ENCODE data around the gene TLR4. TPM values are rescaled to one million over a fixed set of nuclear protein-coding genes. Genes with fewer than 3 reads are reported as not detected.
A peak's percentile ranks its signal among the peaks of the same experiment; 100 is the strongest.

Gene TLR4
- total RNA-seq, 1 donor from 2014 or later, result not detected

GRCh38 chr9:117696154-117696553, 8.0 kb upstream of the TLR4 start:
- H3K27me3 Mint-ChIP-seq, result no peaks in the 10 kb centered on the region
- H3K36me3 Mint-ChIP-seq (ENCODE audit: low read depth), result no peaks in the 10 kb centered on the region
- no peaks in the 10 kb centered on the region for H3K4me1 Mint-ChIP-seq
- H3K9me3 Mint-ChIP-seq, result no peaks in the 10 kb centered on the region
- intact Hi-C loops (cut with micrococcal nuclease), result no loop called here
- H3K4me3 Mint-ChIP-seq, result no peak overlapping the region
- DNase-seq, result no peak
- no peak overlapping the region for H3K27ac Mint-ChIP-seq

GRCh38 chr9:117697046-117697445, 7.2 kb upstream of the TLR4 start:
- Mint-ChIP-seq H3K4me1 (no peaks in the 10 kb centered on the region), H3K27ac (no peak overlapping the region), H3K4me3 (no peak overlapping the region), H3K27me3 (no peaks in the 10 kb centered on the region), H3K36me3 (ENCODE audit: low read depth) (no peaks in the 10 kb centered on the region), H3K9me3 (no peaks in the 10 kb centered on the region)
- DNase-seq, result no peak
- intact Hi-C loops (cut with micrococcal nuclease), result no loop called here

GRCh38 chr9:117703537-117703936, 666 bp upstream of the TLR4 start:
- Mint-ChIP-seq H3K27me3 (peaks cover 4% of the 10 kb centered on the region), H3K36me3 (ENCODE audit: low read depth) (no peaks in the 10 kb centered on the region), H3K4me1 (no peaks in the 10 kb centered on the region), H3K4me3 (no peak overlapping the region), H3K9me3 (no peaks in the 10 kb centered on the region), H3K27ac (no peak overlapping the region)
- intact Hi-C loops (cut with micrococcal nuclease), result no loop called here
- DNase-seq, result no peak

DNA sequence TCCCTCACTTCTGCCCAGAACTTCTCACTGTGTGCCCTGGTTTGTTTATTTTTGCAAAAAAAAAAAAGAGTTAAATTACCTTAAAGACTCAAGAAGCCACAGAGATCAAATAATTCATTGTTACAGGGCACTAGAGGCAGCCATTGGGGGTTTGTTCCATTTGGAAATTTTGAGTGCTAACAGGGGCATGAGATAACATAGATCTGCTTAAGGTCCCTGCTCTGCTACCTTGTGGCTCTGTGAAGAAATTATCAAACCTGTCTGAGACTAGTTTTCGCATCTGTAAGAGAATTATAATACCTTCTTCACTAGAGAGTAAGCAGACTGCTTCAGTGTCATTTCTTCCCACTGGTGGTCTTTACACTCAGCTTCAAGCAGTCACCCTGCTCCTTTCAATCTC, 394 bp downstream of the TLR4 start:
- H3K4me1 Mint-ChIP-seq, result no peaks in the 10 kb centered on the region
- intact Hi-C loops (cut with micrococcal nuclease), result no loop called here
- DNase-seq, result no peak
- H3K27ac Mint-ChIP-seq, result no peak overlapping the region
- no peak overlapping the region for H3K4me3 Mint-ChIP-seq
- no peaks in the 10 kb centered on the region for H3K36me3 Mint-ChIP-seq (ENCODE audit: low read depth)
- no peaks in the 10 kb centered on the region for H3K9me3 Mint-ChIP-seq
- H3K27me3 Mint-ChIP-seq, result peaks cover 4% of the 10 kb centered on the region

DNA sequence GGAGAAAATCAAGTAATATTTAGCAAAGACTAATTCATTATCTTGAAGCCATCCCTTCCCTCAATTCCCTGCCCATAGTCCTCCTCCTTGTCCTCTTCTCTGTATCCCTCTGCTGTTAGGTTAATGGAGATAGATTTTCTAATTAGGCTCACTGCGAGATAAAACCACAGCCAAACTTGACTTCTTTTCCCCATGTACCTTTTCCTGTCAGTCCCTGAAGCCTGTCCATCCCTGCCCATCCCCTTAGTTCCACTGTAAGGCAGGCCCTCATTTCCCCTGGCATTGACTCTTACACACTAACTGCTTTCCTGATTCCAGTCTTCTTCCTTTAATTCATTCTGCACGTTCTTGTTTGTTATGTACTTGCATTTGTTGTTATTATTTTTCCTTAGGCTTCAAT, 1.2 kb downstream of the TLR4 start:
- Mint-ChIP-seq H3K36me3 (ENCODE audit: low read depth) (no peaks in the 10 kb centered on the region), H3K27me3 (peaks cover 4% of the 10 kb centered on the region), H3K27ac (no peak overlapping the region), H3K4me1 (no peaks in the 10 kb centered on the region), H3K4me3 (no peak overlapping the region), H3K9me3 (no peaks in the 10 kb centered on the region)
- DNase-seq, result no peak
- intact Hi-C loops (cut with micrococcal nuclease), result no loop called here

- Mint-ChIP-seq H3K27ac (no peak overlapping the region), H3K9me3 (no peaks in the 10 kb centered on the region), H3K36me3 (ENCODE audit: low read depth) (no peaks in the 10 kb centered on the region), H3K4me3 (no peak overlapping the region), H3K27me3 (peaks cover 6% of the 10 kb centered on the region), H3K4me1 (no peaks in the 10 kb centered on the region)
- intact Hi-C loops (cut with micrococcal nuclease), result no loop called here
- DNase-seq, result no peak
Measured at GRCh38 chr9:117706421-117707116, 2.4 kb downstream of the TLR4 start.

DNA sequence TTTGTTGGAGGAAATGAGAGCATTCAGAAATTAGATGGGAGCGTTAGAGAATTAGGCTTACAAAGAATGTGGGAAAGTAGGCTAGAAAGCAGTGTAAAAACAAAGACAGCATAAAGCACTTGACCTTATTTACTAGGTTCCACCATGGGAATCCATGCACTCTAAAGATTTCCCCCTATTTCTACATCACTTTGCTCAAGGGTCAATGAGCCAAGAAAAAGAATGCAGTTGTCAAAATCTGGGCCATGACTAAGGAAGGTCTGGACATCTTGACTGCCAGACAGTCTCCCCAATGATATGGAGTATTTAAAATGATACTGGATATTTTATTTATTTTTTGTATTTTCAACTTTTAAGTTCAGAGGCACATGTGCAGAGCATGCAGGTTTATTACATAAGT, 3.4 kb downstream of the TLR4 start:
- no peak overlapping the region for H3K4me3 Mint-ChIP-seq
- H3K27ac Mint-ChIP-seq, result no peak overlapping the region
- H3K4me1 Mint-ChIP-seq, result no peaks in the 10 kb centered on the region
- H3K36me3 Mint-ChIP-seq (ENCODE audit: low read depth), result no peaks in the 10 kb centered on the region
- intact Hi-C loops (cut with micrococcal nuclease), result no loop called here
- H3K27me3 Mint-ChIP-seq, result peaks cover 11% of the 10 kb centered on the region
- H3K9me3 Mint-ChIP-seq, result no peaks in the 10 kb centered on the region
- DNase-seq, result no peak

GRCh38 chr9:117709936-117710335, 5.7 kb downstream of the TLR4 start:
- Mint-ChIP-seq H3K27ac (no peak overlapping the region), H3K27me3 (peaks cover 12% of the 10 kb centered on the region), H3K4me1 (no peaks in the 10 kb centered on the region), H3K4me3 (no peak overlapping the region), H3K9me3 (no peaks in the 10 kb centered on the region), H3K36me3 (ENCODE audit: low read depth) (no peaks in the 10 kb centered on the region)
- intact Hi-C loops (cut with micrococcal nuclease), result no loop called here
- DNase-seq, result no peak

GRCh38 chr9:117714282-117714681, 10.1 kb downstream of the TLR4 start:
- Mint-ChIP-seq H3K27me3 (peaks cover 13% of the 10 kb centered on the region), H3K4me3 (no peak overlapping the region), H3K9me3 (peaks cover 9% of the 10 kb centered on the region), H3K27ac (no peak overlapping the region), H3K4me1 (peaks cover 18% of the 10 kb centered on the region), H3K36me3 (ENCODE audit: low read depth) (peaks cover 1% of the 10 kb centered on the region)
- intact Hi-C loops (cut with micrococcal nuclease), result no loop called here
- peak; percentile 59 for DNase-seq

GRCh38 chr9:117715411-117715989, 11.3 kb downstream of the TLR4 start:
- Mint-ChIP-seq H3K36me3 (ENCODE audit: low read depth) (peaks cover 1% of the 10 kb centered on the region), H3K4me1 (peaks cover 18% of the 10 kb centered on the region), H3K27me3 (peaks cover 13% of the 10 kb centered on the region), H3K9me3 (peaks cover 9% of the 10 kb centered on the region), H3K27ac (no peak overlapping the region), H3K4me3 (no peak overlapping the region)
- intact Hi-C loops (cut with micrococcal nuclease), result no loop called here
- DNase-seq, result no peak

DNA sequence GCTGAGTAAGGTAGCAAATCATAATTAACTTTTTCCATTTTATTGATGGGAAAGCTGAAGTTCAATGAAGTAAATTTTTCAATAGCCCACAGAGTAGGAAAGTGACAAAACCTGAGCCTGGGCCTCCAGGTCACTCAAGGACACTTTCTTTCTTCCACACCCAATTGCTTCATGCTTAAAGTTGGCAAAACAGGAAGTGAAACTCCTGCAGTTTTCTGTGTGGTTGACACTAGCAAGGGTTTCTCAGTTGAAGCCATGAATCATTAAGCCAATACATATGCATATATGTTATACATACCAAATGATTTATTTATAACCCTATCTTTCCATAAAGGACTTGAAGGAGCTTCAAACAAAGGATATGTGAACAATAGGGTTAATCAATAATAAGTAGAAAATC, 13.9 kb downstream of the TLR4 start:
- H3K36me3 Mint-ChIP-seq (ENCODE audit: low read depth), result peaks cover 1% of the 10 kb centered on the region
- intact Hi-C loops (cut with micrococcal nuclease), result loop anchor here (1.0 kb wide), 1 partner anchor 65 kb away; no protein-coding TSS in a partner anchor
- H3K27me3 Mint-ChIP-seq, result peaks cover 7% of the 10 kb centered on the region
- H3K27ac Mint-ChIP-seq, result no peak overlapping the region
- H3K4me1 Mint-ChIP-seq, result peaks cover 18% of the 10 kb centered on the region
- peak; percentile 59 for DNase-seq
- H3K9me3 Mint-ChIP-seq, result peaks cover 9% of the 10 kb centered on the region
- no peak overlapping the region for H3K4me3 Mint-ChIP-seq

GRCh38 chr9:117718701-117719100, 14.5 kb downstream of the TLR4 start:
- Mint-ChIP-seq H3K4me1 (peaks cover 18% of the 10 kb centered on the region), H3K36me3 (ENCODE audit: low read depth) (peaks cover 1% of the 10 kb centered on the region), H3K27ac (no peak overlapping the region), H3K4me3 (no peak overlapping the region), H3K27me3 (peaks cover 9% of the 10 kb centered on the region), H3K9me3 (peaks cover 9% of the 10 kb centered on the region)
- no peak for DNase-seq
- intact Hi-C loops (cut with micrococcal nuclease), result loop anchor here (1.0 kb wide), 1 partner anchor 65 kb away; no protein-coding TSS in a partner anchor

DNA sequence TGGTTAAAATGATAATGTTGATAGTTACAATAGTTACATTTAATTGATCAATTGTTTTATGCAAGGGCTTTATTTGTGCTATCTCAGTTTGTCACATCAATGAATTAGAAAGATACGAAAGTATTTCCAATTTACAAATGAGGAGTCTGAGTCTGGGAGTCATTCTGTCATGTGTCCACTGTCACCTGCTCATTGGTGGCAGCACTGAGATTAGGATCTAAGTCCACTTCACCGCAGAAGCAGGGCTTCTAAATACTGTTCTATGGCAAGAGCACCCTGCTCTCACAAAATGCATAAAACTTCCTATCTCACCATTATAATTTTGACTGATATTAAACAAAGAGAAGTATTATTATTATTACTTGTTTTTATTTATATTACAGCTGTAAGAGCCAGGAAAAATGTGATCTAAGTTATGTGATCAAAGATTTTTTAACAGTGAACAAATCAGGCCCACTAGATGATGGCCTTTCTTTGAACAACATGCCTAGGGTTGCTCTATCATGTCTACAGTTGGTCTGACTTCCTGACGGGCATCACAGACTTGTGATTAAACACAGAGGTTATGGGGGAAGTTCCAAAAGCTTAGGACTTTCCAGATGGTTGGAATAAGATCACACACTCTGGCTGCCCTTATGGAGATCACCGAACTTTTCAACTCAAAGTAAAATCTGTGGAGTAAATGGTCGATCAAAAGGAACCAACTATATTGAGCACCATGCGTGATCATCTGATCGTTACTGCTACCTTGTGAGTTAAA, 15.1 kb downstream of the TLR4 start:
- intact Hi-C loops (cut with micrococcal nuclease), result no loop called here
- H3K4me3 Mint-ChIP-seq, result no peak overlapping the region
- no peak overlapping the region for H3K27ac Mint-ChIP-seq
- H3K36me3 Mint-ChIP-seq (ENCODE audit: low read depth), result peaks cover 1% of the 10 kb centered on the region
- H3K9me3 Mint-ChIP-seq, result peaks cover 9% of the 10 kb centered on the region
- H3K27me3 Mint-ChIP-seq, result peaks cover 14% of the 10 kb centered on the region
- peaks cover 18% of the 10 kb centered on the region for H3K4me1 Mint-ChIP-seq
- DNase-seq, result no peak

DNA sequence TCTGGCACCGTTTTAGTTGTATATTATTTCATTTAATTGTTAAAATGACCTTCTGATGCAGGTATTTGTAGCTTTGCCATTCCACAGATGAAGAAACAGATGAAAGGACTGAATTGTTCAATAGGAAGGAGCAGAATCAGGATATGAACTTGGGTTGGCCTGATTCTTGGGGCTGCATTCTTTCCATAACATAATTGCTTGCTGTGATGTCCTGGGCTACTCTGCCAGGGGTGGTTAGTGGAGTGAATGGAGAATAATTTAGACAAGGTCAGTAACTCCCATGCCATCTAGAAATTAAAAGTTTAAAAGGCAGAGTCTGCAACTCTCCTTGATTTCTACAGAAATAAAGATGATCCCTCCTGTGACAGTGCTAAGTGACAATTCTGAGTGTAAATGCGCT, 15.9 kb downstream of the TLR4 start:
- peaks cover 18% of the 10 kb centered on the region for H3K4me1 Mint-ChIP-seq
- intact Hi-C loops (cut with micrococcal nuclease), result no loop called here
- no peak overlapping the region for H3K27ac Mint-ChIP-seq
- peaks cover 9% of the 10 kb centered on the region for H3K9me3 Mint-ChIP-seq
- peaks cover 14% of the 10 kb centered on the region for H3K27me3 Mint-ChIP-seq
- H3K4me3 Mint-ChIP-seq, result no peak overlapping the region
- DNase-seq, result no peak
- peaks cover 1% of the 10 kb centered on the region for H3K36me3 Mint-ChIP-seq (ENCODE audit: low read depth)
